GM18505 (cell line): ENCODE measurements around the gene C22orf31.
"Not testable (repeated sequence)": the region's sequence is repeated elsewhere in the genome, so short reads cannot be mapped to it uniquely, and the experiment has no call there.

Source experiments
- ATAC-seq: cut with Tn5 transposase; IDR thresholded peaks from one replicate; pipeline ENCODE4 v1.9.1; 2021; ENCODE audit not compliant: unreplicated experiment
- POLR2A ChIP-seq: IDR thresholded peaks from 4 replicates; pipeline ENCODE4 v1.6.1; 2011; ENCODE audit warnings: borderline replicate concordance; ENCODE audit not compliant: insufficient read depth, insufficient read length; ENCODE audit errors: extremely low read depth

The C22orf31 gene

DNA sequence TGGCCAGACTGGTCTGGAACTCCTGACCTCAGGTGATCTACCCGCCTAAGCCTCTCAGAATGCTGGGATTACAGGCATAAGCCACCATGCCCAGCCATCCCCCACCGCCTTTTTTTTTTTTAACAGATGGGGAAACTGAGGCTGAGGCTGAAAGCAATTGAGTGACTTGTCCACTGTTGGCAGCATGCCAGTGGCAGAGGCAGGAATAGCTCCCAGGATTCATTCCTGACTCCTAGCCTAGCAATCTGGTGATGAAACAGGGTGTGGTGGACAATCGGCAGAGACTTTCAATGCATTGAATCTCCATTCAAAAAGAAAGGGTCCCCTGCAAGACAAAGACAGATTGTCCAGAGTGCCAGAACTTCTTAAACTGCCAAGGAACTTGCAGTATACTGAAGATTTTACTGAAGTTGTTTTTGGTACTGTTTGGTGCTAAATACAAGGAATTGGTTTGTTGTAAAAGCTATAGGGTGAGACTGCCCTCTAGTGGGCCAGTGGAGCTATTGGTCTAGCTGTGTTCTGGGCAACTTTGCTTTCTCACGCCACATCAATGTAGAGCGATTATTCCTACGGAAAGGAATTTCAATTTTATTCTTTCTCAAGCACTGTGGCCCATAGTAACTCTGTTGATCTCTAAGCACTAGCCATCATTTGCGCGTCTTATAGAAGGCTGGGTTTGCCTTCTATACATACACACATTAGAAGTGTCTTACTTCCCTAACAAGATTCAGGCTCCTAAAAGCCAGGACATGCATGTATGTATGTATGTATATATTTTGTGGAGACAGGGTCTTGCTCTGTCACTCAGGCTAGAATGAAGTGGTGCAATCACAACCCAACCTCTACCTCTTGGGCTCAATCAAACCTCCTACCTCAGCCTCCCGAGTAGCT is 21.0 kb downstream of the C22orf31 start:
- TF ChIP-seq POLR2A, result no peak
- no peak for ATAC-seq

DNA sequence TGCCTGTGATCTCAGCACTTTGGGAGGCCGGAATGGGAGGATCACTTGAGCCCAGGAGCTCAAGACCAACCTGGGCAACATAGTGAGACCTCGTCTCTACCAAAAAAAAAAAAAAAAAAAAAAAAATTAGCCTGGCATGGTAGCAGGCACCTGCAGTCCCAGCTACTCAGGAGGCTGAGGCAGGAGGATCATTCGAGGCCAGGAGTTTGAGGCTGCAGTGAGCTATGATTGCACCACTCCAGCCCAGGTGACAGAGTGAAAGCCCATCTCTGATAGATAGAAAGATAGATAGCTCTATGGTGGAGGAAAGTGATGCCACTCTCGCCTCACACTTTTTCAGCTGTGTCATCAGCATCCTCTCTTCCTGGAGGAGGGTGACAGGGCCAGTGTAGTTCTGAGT is 21.9 kb downstream of the C22orf31 start:
- not testable (repeated sequence) for ATAC-seq

DNA sequence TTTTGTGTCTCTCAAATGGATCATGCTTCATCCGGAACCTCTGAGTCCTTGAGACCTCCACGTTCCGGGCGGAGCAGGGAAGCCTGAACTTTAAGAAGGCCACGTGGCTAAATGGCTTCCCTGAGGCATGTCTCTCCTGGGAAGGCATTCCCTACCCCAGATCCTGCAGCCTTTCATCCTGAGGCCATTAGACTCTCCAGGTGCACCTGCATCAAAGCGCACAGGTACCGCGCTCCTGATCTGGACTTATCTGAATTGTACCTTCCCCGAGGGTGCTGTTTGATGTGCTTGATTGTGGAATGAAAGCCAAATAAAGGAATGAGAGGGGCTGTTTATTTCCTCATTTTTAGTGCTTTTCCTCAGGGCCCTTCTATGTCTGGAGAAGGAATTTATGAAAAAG is 22.5 kb downstream of the C22orf31 start:
- TF ChIP-seq POLR2A, result no peak
- ATAC-seq, result no peak

DNA sequence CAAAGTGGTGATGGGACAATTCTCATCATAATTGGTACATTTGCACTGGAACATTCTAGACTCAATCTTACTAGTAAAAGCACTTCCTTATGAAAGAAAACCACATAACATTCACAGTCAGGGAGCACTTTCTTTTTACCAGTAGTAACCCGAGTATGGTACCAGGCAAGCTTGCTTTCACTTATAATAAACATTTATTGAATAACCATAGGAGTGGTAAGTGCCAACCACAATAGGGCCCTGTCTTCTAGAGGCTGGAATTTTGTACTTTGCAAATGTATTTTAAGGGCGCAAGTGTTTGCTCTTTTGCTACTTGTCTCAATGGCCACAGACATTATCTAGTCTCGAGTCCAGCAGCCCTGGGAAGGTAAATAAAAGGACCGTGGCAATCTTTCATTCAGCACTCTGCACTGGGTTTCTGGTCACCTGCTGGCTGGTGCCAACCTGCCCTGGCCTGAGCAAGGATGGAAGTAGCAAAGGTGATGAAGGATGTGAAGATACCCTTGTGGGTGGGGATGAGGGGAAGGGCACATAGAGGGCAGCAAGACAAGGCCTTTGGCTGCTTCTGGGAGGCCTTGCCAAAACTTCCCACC is 24.2 kb downstream of the C22orf31 start:
- ATAC-seq, result no peak
- no peak for TF ChIP-seq POLR2A

DNA sequence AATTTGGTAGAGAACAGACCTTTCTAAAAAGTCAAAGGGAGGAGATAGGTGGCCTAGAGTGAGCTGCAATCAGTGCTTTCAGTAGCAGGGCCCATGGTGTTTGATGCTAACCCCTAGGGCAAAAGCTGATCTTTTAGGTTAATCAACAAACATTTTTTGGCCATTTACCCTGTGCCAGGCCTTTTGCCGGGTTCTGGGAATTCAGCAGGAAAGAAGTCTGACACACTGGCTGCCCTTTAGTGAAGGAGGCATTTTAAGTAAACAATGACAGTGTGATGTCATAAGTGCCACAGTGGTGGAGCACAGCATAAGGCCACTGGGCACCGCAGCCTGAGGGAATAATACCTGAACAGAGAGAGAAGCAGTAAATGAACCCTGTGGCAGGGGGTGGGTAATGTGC is 29.0 kb downstream of the C22orf31 start:
- TF ChIP-seq POLR2A, result no peak
- no peak for ATAC-seq

DNA sequence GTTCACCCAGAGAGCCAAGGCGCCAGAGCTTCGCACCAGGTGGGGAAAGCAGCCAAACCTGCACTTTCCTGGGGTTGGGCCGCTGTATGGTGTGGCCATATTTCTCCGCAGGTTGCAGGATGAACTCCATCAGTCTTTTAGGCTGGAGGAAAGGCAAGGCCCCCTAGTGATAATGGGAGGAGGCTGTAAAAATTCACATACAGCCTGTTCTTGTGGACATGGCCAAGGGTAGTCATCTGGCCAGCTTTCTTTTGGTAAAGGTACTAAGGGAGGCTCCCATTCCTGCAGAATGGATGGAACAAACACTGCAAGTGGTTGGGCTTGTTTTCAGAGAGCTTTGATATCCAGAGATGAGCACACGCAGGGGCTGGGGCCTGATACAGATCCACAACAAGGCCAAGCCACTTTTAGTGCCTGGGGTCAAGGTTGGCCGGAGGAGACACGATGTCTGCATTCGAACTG is 29.6 kb downstream of the C22orf31 start:
- ATAC-seq, result no peak

GRCh38 chr22:29031227-29032011 is 30.2 kb downstream of the C22orf31 start:
- ATAC-seq, result no peak
- no peak for TF ChIP-seq POLR2A

More for the DNA sequence above, 29.6 kb downstream of the C22orf31 start:
- TF ChIP-seq POLR2A, result no peak

DNA sequence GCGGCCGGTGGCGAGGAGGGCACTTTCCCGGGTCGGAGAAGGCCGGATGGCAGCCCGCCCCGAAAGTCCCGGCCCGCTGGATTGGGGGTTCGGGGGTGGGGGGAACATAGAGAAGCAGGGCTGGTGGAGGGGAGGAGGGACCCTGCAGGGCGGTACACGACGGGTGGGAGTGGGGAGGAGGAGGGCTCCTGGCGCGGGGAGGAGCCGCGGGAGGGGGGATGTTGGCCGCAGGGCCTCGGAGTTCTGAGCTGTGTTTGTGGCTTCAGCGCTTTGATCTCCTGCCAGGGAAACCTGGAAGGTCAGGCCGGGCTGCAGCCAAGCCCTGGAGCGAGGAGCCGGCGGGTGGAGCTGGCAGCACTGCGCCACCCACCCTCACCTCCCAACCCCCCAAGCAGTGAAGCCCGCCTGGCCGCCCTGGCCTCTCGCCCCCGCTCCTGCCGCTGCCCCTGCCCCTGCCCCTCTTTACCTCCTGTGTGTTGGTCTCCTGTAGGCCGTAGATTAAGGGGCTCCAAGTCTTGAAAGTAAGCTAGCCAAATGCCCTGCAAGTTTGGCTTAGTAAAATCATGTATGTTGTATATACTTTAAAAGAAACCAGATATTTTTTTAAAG is 30.9 kb downstream of the C22orf31 start:
- no peak for ATAC-seq
- TF ChIP-seq POLR2A, result no peak

DNA sequence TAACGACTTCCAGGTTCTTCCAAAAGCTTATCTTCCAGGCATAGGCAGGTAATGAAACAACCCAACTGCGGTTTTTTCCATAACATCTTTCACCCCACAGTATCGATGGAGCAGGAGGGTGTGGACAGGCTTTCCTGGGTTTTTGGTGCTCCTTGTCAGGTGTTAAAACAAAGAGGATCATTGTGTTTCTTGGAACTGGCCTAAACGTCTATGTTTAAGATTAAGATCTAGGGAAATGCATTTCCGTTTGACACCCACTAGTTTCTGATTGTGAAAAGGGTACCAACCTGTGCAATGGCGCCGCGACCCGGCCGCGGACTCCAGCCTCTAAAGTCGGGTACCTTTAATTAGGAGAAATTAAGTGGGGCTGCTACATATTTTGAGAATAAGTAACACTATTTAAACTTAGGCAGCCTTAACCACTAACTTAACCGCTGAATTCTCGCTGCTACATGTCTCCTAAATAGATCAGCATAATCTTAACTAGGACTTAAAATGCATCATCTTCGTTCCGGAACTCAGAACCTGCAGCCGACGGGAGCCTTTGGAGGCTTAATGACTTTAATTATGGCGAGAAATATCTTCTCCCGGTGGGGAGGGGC is 31.5 kb downstream of the C22orf31 start:
- no peak for TF ChIP-seq POLR2A
- ATAC-seq, result no peak

DNA sequence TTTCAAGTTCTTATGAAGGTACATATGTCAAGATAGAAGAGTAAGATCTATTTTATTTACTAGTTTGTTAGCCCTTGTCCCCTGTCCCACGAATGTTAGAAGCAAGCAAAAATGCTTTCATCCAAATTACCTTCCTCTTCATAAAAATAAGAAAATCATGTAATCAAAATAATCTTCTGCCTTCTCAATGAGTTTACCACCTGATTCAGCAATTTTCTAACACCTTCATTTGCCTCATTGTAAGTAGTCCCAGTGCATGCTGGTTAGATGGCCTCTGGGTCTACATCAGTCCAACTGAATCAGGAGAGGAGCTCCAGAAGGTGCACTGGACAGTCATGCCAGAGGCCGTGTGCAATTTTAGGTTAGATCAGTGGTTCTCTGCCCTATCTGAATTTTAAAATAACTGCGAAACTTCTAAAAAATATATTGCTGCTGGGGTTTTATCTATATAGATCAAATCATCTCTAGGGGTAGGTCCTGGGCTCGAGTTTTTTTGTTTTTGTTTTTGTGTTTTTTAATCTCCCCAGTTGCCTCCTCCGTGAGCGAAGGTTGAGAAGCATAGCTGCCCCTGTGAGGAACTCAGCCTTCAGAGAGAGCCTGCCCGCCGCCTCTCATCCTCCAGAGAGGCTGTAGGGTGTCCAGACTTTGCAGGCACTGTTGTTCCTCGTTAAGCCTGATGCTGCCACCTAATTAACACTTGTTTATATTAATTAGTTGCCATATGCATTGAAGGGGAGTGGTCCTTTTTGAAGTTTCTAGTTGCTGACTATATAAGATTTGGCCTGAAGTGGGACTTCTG is 32.2 kb downstream of the C22orf31 start:
- ATAC-seq, result no peak
- no peak for TF ChIP-seq POLR2A

DNA sequence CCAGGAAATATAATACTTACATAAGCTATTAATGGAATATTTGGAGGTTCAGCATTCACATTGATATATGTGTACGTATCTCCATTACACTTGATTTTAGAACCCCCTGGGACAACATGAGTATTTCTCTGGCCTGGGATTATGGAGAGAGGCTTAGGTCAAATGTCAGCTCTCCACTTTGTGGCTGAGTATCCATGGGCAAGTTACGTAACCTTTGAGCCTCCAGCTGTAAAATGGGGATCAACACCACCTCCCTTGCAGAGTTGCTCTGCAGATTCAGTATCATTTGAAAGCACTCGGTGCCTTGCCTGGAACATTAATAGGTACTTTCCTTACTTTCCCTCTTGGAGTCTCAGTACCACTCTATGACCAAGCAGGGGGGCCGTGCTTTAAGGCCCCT is 33.2 kb downstream of the C22orf31 start:
- TF ChIP-seq POLR2A, result no peak
- ATAC-seq, result no peak

DNA sequence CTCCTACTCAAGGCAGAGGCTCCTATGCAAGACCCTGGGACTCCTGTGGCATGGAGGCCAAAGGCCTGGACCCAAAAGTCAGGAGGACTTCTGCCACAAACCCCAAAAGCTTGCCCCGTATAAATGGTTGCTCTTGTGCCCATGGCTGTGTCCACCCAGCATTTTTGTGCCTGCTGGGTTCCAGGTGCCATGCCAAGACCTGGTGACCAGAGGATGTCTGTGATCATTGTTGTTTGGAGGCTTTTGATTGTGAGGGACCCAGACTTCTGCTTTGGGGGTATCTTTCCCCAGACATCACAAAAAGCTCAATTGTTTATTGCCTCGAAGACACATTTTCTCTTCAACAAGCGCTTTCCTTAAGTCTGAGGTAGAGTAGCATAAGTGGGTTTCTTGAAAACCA is 35.1 kb downstream of the C22orf31 start:
- TF ChIP-seq POLR2A, result no peak
- ATAC-seq, result no peak
